ENCODE data around the gene KIF24. TPM values are rescaled to one million over a fixed set of nuclear protein-coding genes. Genes with fewer than 3 reads are reported as not detected.
"Not testable (repeated sequence)": the region's sequence is repeated elsewhere in the genome, so short reads cannot be mapped to it uniquely, and the experiment has no call there.

The KIF24 gene
- total RNA-seq, 2 experiments from 2014 or later: 11.2 to 11.4 TPM

- ChIA-PET CTCF (interaction anchor here (0.9 to 9.8 kb wide), 2 partner anchors 16 to 38 kb away, joined by 3 to 193 read pairs; no protein-coding TSS in a partner anchor), POLR2A (no interaction called here)
- Mint-ChIP-seq H3K27me3 (ENCODE audit: low read depth) (no peaks in the 10 kb centered on the region), H3K36me3 (ENCODE audit: low read depth) (peaks cover 47% of the 10 kb centered on the region), H3K4me3 (no peak overlapping the region), H3K9me3 (ENCODE audit: insufficient read depth) (peaks cover 9% of the 10 kb centered on the region), H3K4me1 (ENCODE audit: low read depth) (peaks cover 31% of the 10 kb centered on the region), H3K27ac (no peak overlapping the region)
- DNase-seq (no peak), ATAC-seq (no peak)
Observed at GRCh38 chr9:34372467-34373011, 43.5 kb upstream of the KIF24 start.

- DNase-seq: no peak
- CTCF ChIA-PET: interaction anchor here (9.8 kb wide), 1 partner anchor 37 kb away, joined by 193 read pairs; no protein-coding TSS in a partner anchor
- no peak overlapping the region for H3K4me3 Mint-ChIP-seq
- H3K27ac Mint-ChIP-seq: no peak overlapping the region
- POLR2A ChIA-PET: no interaction called here
- ATAC-seq: no peak
- peaks cover 52% of the 10 kb centered on the region for H3K36me3 Mint-ChIP-seq (ENCODE audit: low read depth)
- no peaks in the 10 kb centered on the region for H3K27me3 Mint-ChIP-seq (ENCODE audit: low read depth)
- peaks cover 28% of the 10 kb centered on the region for H3K4me1 Mint-ChIP-seq (ENCODE audit: low read depth)
- H3K9me3 Mint-ChIP-seq (ENCODE audit: insufficient read depth): peaks cover 9% of the 10 kb centered on the region
Observed at GRCh38 chr9:34371886-34372466, 42.9 kb upstream of the KIF24 start.

DNA sequence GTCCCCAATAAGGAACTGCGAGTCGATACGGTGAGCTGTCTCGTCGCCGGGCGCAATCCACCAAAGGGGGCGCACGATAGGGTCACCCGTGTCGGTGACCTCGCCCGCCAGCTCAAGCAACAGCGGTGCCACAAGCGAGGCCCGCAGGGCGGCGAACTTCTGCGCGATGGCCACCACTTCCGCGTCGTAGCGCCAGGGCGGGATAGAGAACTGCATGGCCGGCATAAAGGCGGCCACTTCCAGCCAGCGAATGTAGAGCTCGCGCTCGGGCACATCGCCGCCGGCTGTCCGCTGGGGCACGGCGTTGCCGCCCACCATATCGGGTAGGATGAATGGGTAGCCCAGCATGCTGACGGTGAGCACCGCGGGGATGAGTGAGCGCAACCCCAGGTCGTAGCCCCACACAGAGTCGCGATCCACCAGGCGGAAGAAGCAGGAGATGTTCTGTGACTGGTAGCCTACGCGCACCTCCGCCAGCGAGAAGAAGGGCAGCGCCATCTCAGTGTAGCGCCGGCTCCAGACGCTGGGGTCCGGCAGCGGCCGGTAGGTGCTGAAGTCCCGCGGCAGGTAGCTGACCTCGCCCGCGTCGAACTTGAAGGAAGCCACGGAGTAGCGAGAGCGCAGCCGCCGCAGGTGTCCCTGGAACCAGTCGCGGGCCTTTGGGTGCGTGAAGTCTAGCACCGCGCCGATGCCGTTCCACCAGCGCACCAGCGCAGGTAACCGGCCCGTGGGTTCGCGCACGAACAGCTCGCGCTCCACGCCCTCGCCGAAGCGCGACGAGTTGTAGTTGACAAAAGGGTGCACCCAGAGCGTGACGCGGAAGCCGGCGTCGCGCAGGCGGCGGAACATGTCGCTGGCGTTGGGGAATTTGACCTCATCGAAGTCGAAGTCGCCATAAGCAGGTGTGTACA lies 42.2 kb upstream of the KIF24 start:
- no peak overlapping the region for H3K4me3 Mint-ChIP-seq
- H3K9me3 Mint-ChIP-seq (ENCODE audit: insufficient read depth): peaks cover 9% of the 10 kb centered on the region
- H3K27me3 Mint-ChIP-seq (ENCODE audit: low read depth): no peaks in the 10 kb centered on the region
- ChIA-PET POLR2A (no interaction called here), CTCF (no interaction called here)
- ATAC-seq (no peak), DNase-seq (no peak)
- H3K27ac Mint-ChIP-seq: no peak overlapping the region
- peaks cover 25% of the 10 kb centered on the region for H3K4me1 Mint-ChIP-seq (ENCODE audit: low read depth)
- H3K36me3 Mint-ChIP-seq (ENCODE audit: low read depth): peaks cover 55% of the 10 kb centered on the region

- DNase-seq: no peak
- Mint-ChIP-seq H3K27ac (no peak overlapping the region), H3K36me3 (ENCODE audit: low read depth) (peaks cover 54% of the 10 kb centered on the region), H3K4me1 (ENCODE audit: low read depth) (peaks cover 18% of the 10 kb centered on the region), H3K4me3 (no peak overlapping the region), H3K9me3 (ENCODE audit: insufficient read depth) (peaks cover 9% of the 10 kb centered on the region), H3K27me3 (ENCODE audit: low read depth) (no peaks in the 10 kb centered on the region)
- POLR2A ChIA-PET: no interaction called here
- CTCF ChIA-PET: no interaction called here
- ATAC-seq: no peak
Observed at GRCh38 chr9:34370335-34370969, 41.4 kb upstream of the KIF24 start.

- Mint-ChIP-seq H3K4me1 (ENCODE audit: low read depth) (peaks cover 16% of the 10 kb centered on the region), H3K9me3 (ENCODE audit: insufficient read depth) (peaks cover 9% of the 10 kb centered on the region), H3K36me3 (ENCODE audit: low read depth) (peaks cover 54% of the 10 kb centered on the region), H3K27me3 (ENCODE audit: low read depth) (no peaks in the 10 kb centered on the region), H3K27ac (no peak overlapping the region), H3K4me3 (no peak overlapping the region)
- ATAC-seq (no peak), DNase-seq (no peak)
- POLR2A ChIA-PET: no interaction called here
- CTCF ChIA-PET: interaction anchor here (1.0 to 1.3 kb wide), 2 partner anchors 8 to 10 kb away, joined by 3 read pairs; partner anchors contain the start of gene MYORG
Observed at GRCh38 chr9:34369636-34370035, 40.6 kb upstream of the KIF24 start.

GRCh38 chr9:34368796-34369195 lies 39.7 kb upstream of the KIF24 start:
- POLR2A ChIA-PET; H3K27me3 Mint-ChIP-seq (ENCODE audit: low read depth); ATAC-seq; DNase-seq; H3K27ac Mint-ChIP-seq; H3K9me3 Mint-ChIP-seq (ENCODE audit: insufficient read depth); H3K4me3 Mint-ChIP-seq: not testable (repeated sequence)
- Mint-ChIP-seq H3K4me1 (ENCODE audit: low read depth) (peaks cover 19% of the 10 kb centered on the region), H3K36me3 (ENCODE audit: low read depth) (peaks cover 54% of the 10 kb centered on the region)
- CTCF ChIA-PET: interaction anchor here (1.0 to 1.3 kb wide), 2 partner anchors 8 to 10 kb away, joined by 3 read pairs; partner anchors contain the start of gene MYORG

- ATAC-seq; H3K4me3 Mint-ChIP-seq; CTCF ChIA-PET; DNase-seq; H3K27ac Mint-ChIP-seq; H3K27me3 Mint-ChIP-seq (ENCODE audit: low read depth); H3K9me3 Mint-ChIP-seq (ENCODE audit: insufficient read depth); POLR2A ChIA-PET: not testable (repeated sequence)
- Mint-ChIP-seq H3K36me3 (ENCODE audit: low read depth) (peaks cover 52% of the 10 kb centered on the region), H3K4me1 (ENCODE audit: low read depth) (peaks cover 26% of the 10 kb centered on the region)
Observed at GRCh38 chr9:34367751-34368410, 38.8 kb upstream of the KIF24 start.

DNA sequence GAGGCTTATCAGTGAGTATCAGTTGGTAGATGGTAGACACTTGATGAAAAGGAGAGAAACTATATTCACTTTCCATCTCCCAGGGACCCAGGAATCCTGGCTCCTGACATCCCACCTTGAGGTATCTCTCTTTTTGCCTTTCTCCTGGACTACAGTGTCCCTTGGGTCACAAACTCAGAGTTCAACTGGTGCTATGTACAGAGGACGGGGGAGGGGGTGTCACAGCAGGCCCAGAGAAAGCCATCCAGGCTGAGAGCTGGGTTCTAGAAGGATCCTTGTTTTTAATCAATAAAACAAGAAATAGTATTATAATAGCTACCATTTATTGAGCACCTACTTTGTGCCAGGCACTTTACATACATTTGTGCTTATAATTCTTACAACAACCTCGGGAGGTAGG lies 37.3 kb upstream of the KIF24 start:
- Mint-ChIP-seq H3K9me3 (ENCODE audit: insufficient read depth) (peaks cover 8% of the 10 kb centered on the region), H3K27me3 (ENCODE audit: low read depth) (no peaks in the 10 kb centered on the region), H3K4me1 (ENCODE audit: low read depth) (peaks cover 26% of the 10 kb centered on the region), H3K27ac (no peak overlapping the region), H3K4me3 (no peak overlapping the region), H3K36me3 (ENCODE audit: low read depth) (peaks cover 42% of the 10 kb centered on the region)
- POLR2A ChIA-PET: interaction anchor here (0.6 kb wide), 1 partner anchor 346 kb away, joined by 4 read pairs; no protein-coding TSS in a partner anchor
- CTCF ChIA-PET: interaction anchor here (0.9 kb wide), 1 partner anchor 32 kb away, joined by 3 read pairs; no protein-coding TSS in a partner anchor
- no peak for DNase-seq
- no peak for ATAC-seq

- H3K4me1 Mint-ChIP-seq (ENCODE audit: low read depth): peaks cover 21% of the 10 kb centered on the region
Observed at GRCh38 chr9:34365282-34365681, 36.2 kb upstream of the KIF24 start.

DNA sequence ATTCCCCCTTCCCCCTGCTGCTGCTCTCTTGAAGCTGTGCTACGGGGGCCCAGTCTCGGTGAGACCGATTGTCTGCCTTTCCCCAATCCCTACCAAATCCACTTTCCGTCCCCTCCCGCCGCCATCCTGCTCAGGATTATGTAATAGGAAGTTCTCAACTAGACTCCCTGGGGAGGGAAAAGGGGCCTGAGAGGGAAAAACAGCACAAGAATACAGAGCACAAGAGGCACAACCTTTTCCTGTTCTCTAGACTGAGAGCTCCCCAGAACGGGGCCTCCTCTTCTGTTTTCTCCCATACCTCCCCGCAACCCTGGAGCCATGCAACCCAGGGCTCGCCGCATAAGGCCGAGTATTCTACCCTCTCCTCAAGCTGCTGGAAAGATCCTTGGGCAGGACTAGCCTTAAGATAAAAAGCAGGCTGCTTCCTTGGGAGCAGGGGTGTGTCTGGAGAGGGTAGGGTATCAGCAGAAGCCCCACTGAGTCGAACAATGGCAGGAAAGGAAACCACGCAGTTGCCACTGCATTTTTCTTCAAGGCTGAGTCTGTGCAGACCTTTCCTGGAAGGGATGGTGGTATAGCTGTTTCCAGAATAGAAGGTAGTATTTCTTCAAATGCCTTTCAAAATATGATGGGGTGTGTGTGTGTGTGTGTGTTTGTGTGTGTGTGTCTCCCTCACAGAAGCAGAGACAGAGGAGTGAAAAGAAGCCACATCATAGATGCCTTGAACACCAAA lies 34.7 kb upstream of the KIF24 start:
- ChIA-PET POLR2A (no interaction called here), CTCF (interaction anchor here (1.1 to 1.6 kb wide), 2 partner anchors 11 to 32 kb away, joined by 3 to 5 read pairs; no protein-coding TSS in a partner anchor)
- no peaks in the 10 kb centered on the region for H3K27me3 Mint-ChIP-seq (ENCODE audit: low read depth)
- peak; percentile 74 for ATAC-seq
- peaks cover 19% of the 10 kb centered on the region for H3K36me3 Mint-ChIP-seq (ENCODE audit: low read depth)
- peak; percentile 39 for DNase-seq
- peak overlapping the region; percentile 78 for H3K27ac Mint-ChIP-seq
- peaks cover 17% of the 10 kb centered on the region for H3K4me1 Mint-ChIP-seq (ENCODE audit: low read depth)
- peaks cover 1% of the 10 kb centered on the region for H3K9me3 Mint-ChIP-seq (ENCODE audit: insufficient read depth)
- peak overlapping the region; percentile 19 for H3K4me3 Mint-ChIP-seq

More at GRCh38 chr9:34365282-34365681, 36.2 kb upstream of the KIF24 start:
- H3K9me3 Mint-ChIP-seq (ENCODE audit: insufficient read depth): peaks cover 4% of the 10 kb centered on the region
- H3K36me3 Mint-ChIP-seq (ENCODE audit: low read depth): peaks cover 32% of the 10 kb centered on the region
- no peak overlapping the region for H3K4me3 Mint-ChIP-seq
- H3K27ac Mint-ChIP-seq: no peak overlapping the region
- DNase-seq (no peak), ATAC-seq (no peak)
- CTCF ChIA-PET: no interaction called here
- POLR2A ChIA-PET: no interaction called here
- no peaks in the 10 kb centered on the region for H3K27me3 Mint-ChIP-seq (ENCODE audit: low read depth)

Data from activated CD8-positive, alpha-beta T cell treated with anti-CD3 and anti-CD28 coated beads, Interleukin-2, amount 10 ng/mL, durations not matched to agents 7 days and 5 days (primary cell).